SJSA1 (cell line): ENCODE data around the gene LYPD1. TPM values are rescaled to one million over a fixed set of nuclear protein-coding genes. Genes with fewer than 3 reads are reported as not detected.

Experiments
- DNase-seq, 2 experiments: peaks; one replicate each; pipeline ENCODE4 v3.0.0-alpha.2; 2015 to 2020; ENCODE audit warnings: low spot score in 2 of 2, low read depth in 1 of 2
- H3K27ac ChIP-seq: fragments of 250-450 bp; sonication (Bioruptor Pico); 2 replicates; pipeline ENCODE4 v1.5.1; 2020; ENCODE audit warnings: mild to moderate bottlenecking, moderate library complexity
- H3K27me3 ChIP-seq: fragments of 250-450 bp; sonication (Bioruptor Pico); replicated peaks from 2 replicates; pipeline ENCODE4 v1.5.1; 2020; ENCODE audit warnings: mild to moderate bottlenecking, moderate library complexity
- H3K36me3 ChIP-seq: fragments of 250-450 bp; sonication (Bioruptor Pico); 2 replicates; pipeline ENCODE4 v1.5.1; 2020; ENCODE audit warnings: mild to moderate bottlenecking
- H3K4me1 ChIP-seq: fragments of 250-450 bp; sonication (Bioruptor Pico); replicated peaks from 2 replicates; pipeline ENCODE4 v1.6.1; 2021; ENCODE audit warnings: mild to moderate bottlenecking
- H3K4me3 ChIP-seq: fragments of 250-450 bp; sonication (Bioruptor Pico); 2 replicates; pipeline ENCODE4 v1.5.1; 2020; ENCODE audit warnings: mild to moderate bottlenecking
- H3K9me3 ChIP-seq: fragments of 250-450 bp; sonication (Bioruptor Pico); replicated peaks from 2 replicates; pipeline ENCODE4 v1.5.1; 2020; ENCODE audit warnings: mild to moderate bottlenecking
- total RNA-seq: library from RNA; depleted of rRNA; stranded (reverse); fragments of >200 nt; shearing (Covaris generic); gene quantifications from 2 replicates; pipeline ENCODE4 v1.2.3, GENCODE V29; 2014

Gene LYPD1
- total RNA-seq, 1 experiment from 2014 or later = 75.9 TPM

DNA sequence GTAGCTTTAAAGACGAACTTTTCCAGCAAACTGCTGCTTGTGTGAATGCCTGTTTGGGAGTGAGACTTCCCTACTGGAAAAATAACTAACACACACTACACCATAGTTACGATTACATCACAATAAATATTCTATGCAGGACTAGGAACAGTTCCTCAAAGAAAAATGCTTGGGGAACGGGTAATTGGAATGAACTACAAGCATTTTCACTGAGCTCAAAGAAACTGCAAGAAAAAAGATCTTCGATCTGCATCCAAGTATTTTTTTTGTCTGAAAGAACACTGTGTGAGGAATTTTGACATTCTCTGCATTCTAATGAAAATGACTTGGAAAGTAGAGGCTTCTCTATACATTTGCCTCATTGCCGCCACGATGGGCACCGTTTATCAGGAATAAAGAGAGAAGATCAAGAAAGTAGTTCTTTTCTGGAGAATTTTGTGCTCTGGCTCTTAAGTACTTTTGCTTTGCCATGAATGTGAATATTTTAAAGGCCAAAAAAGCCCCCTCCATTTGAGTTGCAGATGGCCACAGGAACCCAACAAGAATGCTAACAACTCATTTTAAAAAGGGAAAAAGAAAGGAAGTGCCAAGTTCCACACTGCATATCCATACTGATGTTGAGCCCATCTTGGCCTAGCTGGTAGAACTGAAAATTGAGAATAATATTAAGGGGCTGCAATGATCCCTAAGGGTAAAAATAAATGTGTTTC lies 13.6 kb downstream of the LYPD1 start:
- Histone ChIP-seq H3K4me1 (peaks cover 49% of the 10 kb centered on the region), H3K4me3 (no peak overlapping the region), H3K9me3 (no peaks in the 10 kb centered on the region; the same call in 1 of the 2 replicates), H3K27ac (peak overlapping the region; percentile 23), H3K36me3 (peaks cover 62% of the 10 kb centered on the region), H3K27me3 (no peaks in the 10 kb centered on the region)
- no peak for DNase-seq

DNA sequence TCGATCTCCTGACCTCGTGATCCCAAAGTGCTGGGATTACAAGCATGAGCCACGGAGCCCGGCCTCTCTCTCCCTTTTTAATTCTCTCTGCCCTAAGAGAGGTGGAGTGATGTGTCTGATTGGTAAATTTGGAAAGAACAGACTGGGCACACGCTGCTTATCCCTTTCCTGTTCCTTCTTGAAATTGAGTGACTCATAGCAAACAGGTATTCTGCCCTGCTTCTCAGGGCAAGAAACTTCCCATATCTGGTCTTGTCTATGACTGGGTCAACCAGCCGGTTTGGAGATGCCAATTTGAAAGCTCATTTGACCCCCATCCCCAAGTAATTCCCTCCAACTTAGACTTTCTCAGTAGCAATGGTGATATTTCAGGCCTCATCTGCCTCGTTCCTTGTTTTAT lies 15.0 kb downstream of the LYPD1 start:
- peaks cover 53% of the 10 kb centered on the region for H3K36me3 ChIP-seq
- no peaks in the 10 kb centered on the region for H3K27me3 ChIP-seq
- DNase-seq = no peak
- no peak overlapping the region for H3K27ac ChIP-seq
- H3K9me3 ChIP-seq = no peaks in the 10 kb centered on the region
- no peak overlapping the region for H3K4me3 ChIP-seq
- peaks cover 63% of the 10 kb centered on the region for H3K4me1 ChIP-seq

- Histone ChIP-seq H3K27ac (peak overlapping the region; percentile 94), H3K9me3 (no peaks in the 10 kb centered on the region), H3K4me3 (no peak overlapping the region), H3K27me3 (no peaks in the 10 kb centered on the region), H3K4me1 (peaks cover 64% of the 10 kb centered on the region), H3K36me3 (peaks cover 47% of the 10 kb centered on the region)
- DNase-seq = peak in 1 of 2 experiments; percentile 19
Measured at GRCh38 chr2:132654335-132654734, 15.7 kb downstream of the LYPD1 start.

- no peaks in the 10 kb centered on the region for H3K9me3 ChIP-seq
- H3K27ac ChIP-seq = peak overlapping the region; percentile 94
- H3K4me1 ChIP-seq = peaks cover 60% of the 10 kb centered on the region
- H3K36me3 ChIP-seq = peaks cover 31% of the 10 kb centered on the region
- no peaks in the 10 kb centered on the region for H3K27me3 ChIP-seq
- peak; percentile 93 to 98 for DNase-seq
- H3K4me3 ChIP-seq = no peak overlapping the region
Measured at GRCh38 chr2:132652474-132652873, 17.5 kb downstream of the LYPD1 start.

DNA sequence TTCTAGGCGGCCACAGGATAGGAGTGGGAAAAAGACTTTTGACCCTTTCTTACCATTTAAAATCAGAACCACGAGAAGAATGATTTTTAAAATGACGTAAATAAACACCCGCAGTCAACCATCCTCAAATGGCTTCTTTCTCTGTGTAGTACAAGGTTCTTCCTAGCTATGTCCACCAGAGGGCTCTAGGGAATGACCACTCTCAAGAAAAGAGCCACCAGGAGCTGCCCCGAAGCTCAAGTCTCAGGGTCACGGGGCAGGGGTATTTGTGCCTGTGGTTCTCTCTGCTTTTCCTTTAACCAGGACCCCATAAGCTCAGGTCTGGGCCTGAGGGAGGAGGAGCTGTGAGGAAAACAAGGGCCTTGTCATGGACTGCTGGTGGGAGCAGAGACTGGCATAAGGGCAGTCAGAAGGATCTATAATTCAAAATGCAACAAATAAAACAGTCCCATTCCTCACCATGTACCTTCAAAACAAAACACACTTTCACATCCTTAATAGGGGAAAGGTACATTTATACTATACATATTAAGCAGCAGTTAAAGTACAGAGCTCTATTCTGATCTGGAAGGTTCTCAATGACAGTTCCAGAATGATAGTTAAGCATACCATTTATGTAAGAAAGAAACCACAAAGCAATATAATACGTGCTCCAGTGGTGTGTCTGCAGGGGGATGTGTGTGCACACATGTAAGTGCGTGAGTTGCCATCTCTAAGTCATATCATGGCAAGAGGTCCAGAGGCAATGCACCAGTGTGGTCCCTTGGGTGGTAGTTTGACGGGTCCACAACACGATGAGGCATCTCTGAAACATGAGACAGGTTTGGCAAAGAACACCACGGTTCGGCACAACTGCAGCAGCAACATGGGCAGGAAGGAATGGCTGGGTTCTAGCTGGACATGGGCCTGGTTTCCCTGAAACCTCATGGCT lies 18.6 kb downstream of the LYPD1 start:
- Histone ChIP-seq H3K27ac (peak overlapping the region; percentile 94), H3K27me3 (no peaks in the 10 kb centered on the region), H3K9me3 (no peaks in the 10 kb centered on the region), H3K4me3 (no peak overlapping the region), H3K4me1 (peaks cover 49% of the 10 kb centered on the region), H3K36me3 (peaks cover 23% of the 10 kb centered on the region)
- peak; percentile 85 to 87 for DNase-seq

DNA sequence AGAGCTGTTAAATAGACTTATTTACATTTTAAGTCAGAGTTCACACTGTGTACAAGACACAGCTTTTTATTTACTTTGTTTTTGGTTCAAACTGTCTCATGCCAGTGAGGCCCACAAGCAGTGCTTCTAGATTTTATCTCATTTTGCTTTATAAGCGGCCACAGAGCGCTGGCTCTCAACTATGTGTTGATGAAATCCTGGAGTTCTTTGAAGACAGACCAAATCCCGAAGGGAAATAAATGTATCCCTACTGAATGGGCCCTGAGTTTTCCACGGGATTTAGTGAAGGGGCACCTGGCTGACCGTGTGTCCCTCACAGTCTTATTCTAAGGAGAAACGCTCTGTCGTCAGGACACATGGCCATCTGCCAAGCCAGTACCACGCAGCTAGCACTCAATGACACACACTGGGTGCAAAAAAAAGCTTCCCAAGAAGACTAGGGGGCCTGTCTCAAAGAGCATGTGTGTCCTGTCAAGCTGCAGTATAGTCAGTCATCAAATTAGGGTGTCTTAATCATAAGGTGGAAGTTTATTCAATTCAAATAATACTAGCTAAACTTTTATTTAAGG lies 23.4 kb downstream of the LYPD1 start:
- Histone ChIP-seq H3K27me3 (no peaks in the 10 kb centered on the region), H3K27ac (no peak overlapping the region), H3K36me3 (peaks cover 51% of the 10 kb centered on the region), H3K4me1 (peaks cover 22% of the 10 kb centered on the region), H3K9me3 (no peaks in the 10 kb centered on the region), H3K4me3 (no peak overlapping the region)
- no peak for DNase-seq

GRCh38 chr2:132645722-132646539 lies 24.1 kb downstream of the LYPD1 start:
- Histone ChIP-seq H3K4me3 (no peak overlapping the region), H3K27ac (no peak overlapping the region), H3K27me3 (no peaks in the 10 kb centered on the region), H3K9me3 (no peaks in the 10 kb centered on the region), H3K36me3 (peaks cover 52% of the 10 kb centered on the region), H3K4me1 (peaks cover 22% of the 10 kb centered on the region)
- DNase-seq = no peak

DNA sequence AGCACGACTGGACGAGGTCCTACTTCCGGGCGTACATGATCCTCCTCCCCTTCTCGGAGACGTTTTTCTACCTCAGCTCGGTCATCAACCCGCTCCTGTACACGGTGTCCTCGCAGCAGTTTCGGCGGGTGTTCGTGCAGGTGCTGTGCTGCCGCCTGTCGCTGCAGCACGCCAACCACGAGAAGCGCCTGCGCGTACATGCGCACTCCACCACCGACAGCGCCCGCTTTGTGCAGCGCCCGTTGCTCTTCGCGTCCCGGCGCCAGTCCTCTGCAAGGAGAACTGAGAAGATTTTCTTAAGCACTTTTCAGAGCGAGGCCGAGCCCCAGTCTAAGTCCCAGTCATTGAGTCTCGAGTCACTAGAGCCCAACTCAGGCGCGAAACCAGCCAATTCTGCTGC lies 24.8 kb downstream of the LYPD1 start:
- H3K4me3 ChIP-seq = no peak overlapping the region
- H3K4me1 ChIP-seq = peaks cover 22% of the 10 kb centered on the region
- DNase-seq = no peak
- H3K27ac ChIP-seq = no peak overlapping the region
- H3K36me3 ChIP-seq = peaks cover 51% of the 10 kb centered on the region
- no peaks in the 10 kb centered on the region for H3K9me3 ChIP-seq
- H3K27me3 ChIP-seq = no peaks in the 10 kb centered on the region

DNA sequence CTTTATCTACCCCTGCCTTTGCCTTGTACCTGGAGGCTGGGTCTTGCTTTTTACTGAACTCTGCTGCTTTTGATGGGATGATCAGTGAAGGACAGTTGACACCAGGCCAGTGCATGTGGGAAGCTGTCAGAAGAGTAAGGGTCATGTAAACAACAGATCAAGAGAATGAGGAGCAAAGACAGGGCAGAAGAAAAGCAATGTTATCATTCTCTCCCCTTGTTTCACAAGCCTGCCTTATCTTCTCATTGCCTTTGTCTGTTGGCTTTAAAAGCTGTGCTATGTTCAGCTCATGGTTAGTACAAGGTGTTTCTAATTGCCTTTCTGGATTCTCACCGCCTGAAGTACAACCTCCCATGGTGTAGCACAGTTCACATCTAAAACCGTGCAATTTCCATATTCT lies 27.6 kb downstream of the LYPD1 start:
- no peak overlapping the region for H3K27ac ChIP-seq
- peaks cover 50% of the 10 kb centered on the region for H3K36me3 ChIP-seq
- DNase-seq = no peak
- H3K27me3 ChIP-seq = no peaks in the 10 kb centered on the region
- no peak overlapping the region for H3K4me3 ChIP-seq
- peaks cover 21% of the 10 kb centered on the region for H3K4me1 ChIP-seq
- no peaks in the 10 kb centered on the region for H3K9me3 ChIP-seq

- peaks cover 50% of the 10 kb centered on the region for H3K36me3 ChIP-seq
- H3K4me1 ChIP-seq = peaks cover 25% of the 10 kb centered on the region
- no peak for DNase-seq
- H3K27ac ChIP-seq = no peak overlapping the region
- no peak overlapping the region for H3K4me3 ChIP-seq
- H3K9me3 ChIP-seq = no peaks in the 10 kb centered on the region
- H3K27me3 ChIP-seq = no peaks in the 10 kb centered on the region
Measured at GRCh38 chr2:132641819-132642218, 28.2 kb downstream of the LYPD1 start.

GRCh38 chr2:132640116-132640515 lies 29.9 kb downstream of the LYPD1 start:
- DNase-seq = no peak
- Histone ChIP-seq H3K4me1 (peaks cover 29% of the 10 kb centered on the region), H3K27me3 (no peaks in the 10 kb centered on the region), H3K4me3 (no peak overlapping the region), H3K27ac (no peak overlapping the region), H3K9me3 (no peaks in the 10 kb centered on the region), H3K36me3 (peaks cover 38% of the 10 kb centered on the region)

DNA sequence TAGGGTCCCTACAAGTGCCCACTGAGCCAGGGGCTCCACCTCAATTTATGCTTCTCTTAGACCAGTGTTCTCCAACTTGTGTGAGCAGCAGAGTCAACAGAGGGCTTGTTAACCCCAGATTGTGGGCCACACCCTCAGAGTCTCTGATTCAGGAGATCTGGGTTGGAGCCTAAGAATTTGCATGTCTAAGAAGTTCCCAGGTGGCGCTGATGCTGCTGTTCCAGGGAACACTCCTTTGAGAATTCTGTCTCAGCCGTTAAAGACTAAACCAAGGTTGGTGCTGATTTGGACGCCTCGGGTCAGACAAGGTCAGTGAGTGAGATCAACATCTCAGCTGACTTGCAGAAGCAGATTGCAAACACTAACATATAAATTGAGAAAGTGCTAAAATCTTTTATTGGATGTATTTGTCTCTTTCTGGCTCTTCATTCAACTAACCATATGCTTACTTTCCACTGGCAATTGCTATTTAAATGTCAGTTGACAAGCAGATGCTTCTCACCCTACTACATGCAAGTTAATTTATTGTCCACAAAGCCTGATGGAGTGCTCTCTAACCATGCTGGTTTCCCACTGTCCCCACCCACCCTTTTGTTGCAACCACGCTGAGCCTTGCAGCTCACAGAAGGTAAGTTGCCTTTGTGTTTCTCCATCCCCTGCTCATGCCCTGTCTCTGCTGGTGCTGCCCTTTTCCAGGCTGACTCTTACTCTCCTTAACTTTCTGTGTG lies 31.5 kb downstream of the LYPD1 start:
- DNase-seq = no peak
- Histone ChIP-seq H3K36me3 (peaks cover 25% of the 10 kb centered on the region), H3K27me3 (no peaks in the 10 kb centered on the region), H3K27ac (no peak overlapping the region), H3K4me1 (peaks cover 29% of the 10 kb centered on the region), H3K4me3 (no peak overlapping the region), H3K9me3 (no peaks in the 10 kb centered on the region)

GRCh38 chr2:132636346-132636745 lies 33.7 kb downstream of the LYPD1 start:
- no peak overlapping the region for H3K4me3 ChIP-seq
- no peaks in the 10 kb centered on the region for H3K9me3 ChIP-seq
- H3K4me1 ChIP-seq = peaks cover 45% of the 10 kb centered on the region
- H3K27ac ChIP-seq = no peak overlapping the region
- peaks cover 12% of the 10 kb centered on the region for H3K36me3 ChIP-seq
- no peaks in the 10 kb centered on the region for H3K27me3 ChIP-seq
- no peak for DNase-seq
